ENCODE data around the gene IPO5.

DNA sequence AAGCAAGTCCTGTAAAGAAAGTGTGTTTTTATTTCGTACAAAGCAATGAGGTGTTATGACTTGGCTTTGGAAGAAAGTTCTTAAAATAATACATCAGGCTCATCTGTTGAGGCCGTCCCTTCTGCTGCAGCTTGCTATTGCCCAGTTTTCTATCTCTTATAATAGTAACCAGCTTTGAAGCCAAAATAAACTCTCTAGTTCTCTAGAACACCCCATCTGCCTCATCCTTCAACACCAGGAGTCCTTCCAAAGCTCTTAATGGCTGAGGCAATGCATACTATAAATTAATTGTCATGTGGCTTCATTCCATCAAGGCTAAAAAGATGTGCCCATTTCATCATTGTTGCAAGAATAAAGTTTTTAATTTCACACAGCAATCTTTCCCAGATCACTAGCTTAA is 49.4 kb upstream of the IPO5 start:
- TF ChIP-seq POLR2A (IDR thresholded peaks at IDR 0.05; ENCODE audit: low read depth, low read length): no peak
- TF ChIP-seq POLR2AphosphoS5 (IDR thresholded peaks at IDR 0.05; ENCODE audit: low read depth, low read length): no peak
- TF ChIP-seq TAF1 (IDR thresholded peaks at IDR 0.05; ENCODE audit: low read depth, low read length): no peak
- TF ChIP-seq POU2F2 (IDR thresholded peaks at IDR 0.05; ENCODE audit: low read depth, low read length): no peak
- no peak for TF ChIP-seq SPI1 (IDR thresholded peaks at IDR 0.05; ENCODE audit: low read depth, low read length)
